ENCODE measurements around the gene ERC2.
"Not testable (repeated sequence)": the region's sequence is repeated elsewhere in the genome, so short reads cannot be mapped to it uniquely, and the experiment has no call there.

The ERC2 gene

GRCh38 chr3:55516392-55517030 is 951.8 kb downstream of the ERC2 start:
- no peak for DNase-seq (ENCODE audit: low read depth in 2 of 2, low spot score in 1 of 2)

- no peak for DNase-seq (ENCODE audit: low read depth in 2 of 2, low spot score in 1 of 2)
Measured at GRCh38 chr3:55515550-55516246, 952.6 kb downstream of the ERC2 start.

GRCh38 chr3:55514962-55515361 is 953.3 kb downstream of the ERC2 start:
- no peak for DNase-seq (ENCODE audit: low read depth in 2 of 2, low spot score in 1 of 2)

GRCh38 chr3:55512571-55513343 is 955.5 kb downstream of the ERC2 start:
- no peak for DNase-seq (ENCODE audit: low read depth in 2 of 2, low spot score in 1 of 2)

- no peak for DNase-seq (ENCODE audit: low read depth in 2 of 2, low spot score in 1 of 2)
Measured at GRCh38 chr3:55511895-55512570, 956.2 kb downstream of the ERC2 start.

- DNase-seq (ENCODE audit: low read depth in 2 of 2, low spot score in 1 of 2) = no peak
Measured at GRCh38 chr3:55508335-55508734, 959.9 kb downstream of the ERC2 start.

- no peak for DNase-seq (ENCODE audit: low read depth in 2 of 2, low spot score in 1 of 2)
Measured at GRCh38 chr3:55507808-55508207, 960.5 kb downstream of the ERC2 start.

- no peak for DNase-seq (ENCODE audit: low read depth in 2 of 2, low spot score in 1 of 2)
Measured at GRCh38 chr3:55505776-55506175, 962.5 kb downstream of the ERC2 start.

- not testable (repeated sequence) for DNase-seq (ENCODE audit: low read depth in 2 of 2, low spot score in 1 of 2)
Measured at GRCh38 chr3:55505102-55505501, 963.2 kb downstream of the ERC2 start.

GRCh38 chr3:55501905-55502304 is 966.4 kb downstream of the ERC2 start:
- no peak for DNase-seq (ENCODE audit: low read depth in 2 of 2, low spot score in 1 of 2)

GRCh38 chr3:55500555-55501330 is 967.5 kb downstream of the ERC2 start:
- DNase-seq (ENCODE audit: low read depth in 2 of 2, low spot score in 1 of 2) = no peak

GRCh38 chr3:55498520-55498919 is 969.7 kb downstream of the ERC2 start:
- no peak for DNase-seq (ENCODE audit: low read depth in 2 of 2, low spot score in 1 of 2)

GRCh38 chr3:55497250-55497649 is 971.0 kb downstream of the ERC2 start:
- DNase-seq (ENCODE audit: low read depth in 2 of 2, low spot score in 1 of 2) = no peak

GRCh38 chr3:55494976-55495375 is 973.3 kb downstream of the ERC2 start:
- DNase-seq (ENCODE audit: low read depth in 2 of 2, low spot score in 1 of 2) = no peak

- no peak for DNase-seq (ENCODE audit: low read depth in 2 of 2, low spot score in 1 of 2)
Measured at GRCh38 chr3:55492976-55493375, 975.3 kb downstream of the ERC2 start.

- no peak for DNase-seq (ENCODE audit: low read depth in 2 of 2, low spot score in 1 of 2)
Measured at GRCh38 chr3:55491296-55491816, 976.9 kb downstream of the ERC2 start.

GRCh38 chr3:55490276-55490913 is 977.9 kb downstream of the ERC2 start:
- no peak for DNase-seq (ENCODE audit: low read depth in 2 of 2, low spot score in 1 of 2)

- DNase-seq (ENCODE audit: low read depth in 2 of 2, low spot score in 1 of 2) = no peak
Measured at GRCh38 chr3:55489798-55490132, 978.5 kb downstream of the ERC2 start.

- DNase-seq (ENCODE audit: low read depth in 2 of 2, low spot score in 1 of 2) = no peak
Measured at GRCh38 chr3:55488398-55489055, 979.7 kb downstream of the ERC2 start.

All from stimulated activated CD8-positive, alpha-beta memory T cell treated with anti-CD3 and anti-CD28 coated beads, Interleukin-4, amount 100 ng/mL, for 4 hours (primary cell).